ENCODE measurements around the gene MARCHF9.
A peak's percentile ranks its signal among the peaks of the same experiment; 100 is the strongest.

GRCh38 chr12:57765698-57766463, 11.0 kb downstream of the MARCHF9 start:
- TF ChIP-seq EZH2 (IDR thresholded peaks at IDR 0.05; ENCODE audit: insufficient read depth, poor library complexity, severe bottlenecking) (peak; percentile 60), EZH2phosphoT487 (IDR thresholded peaks at IDR 0.05; ENCODE audit: insufficient read depth, low read depth) (peak; percentile 21; the same call in 1 of the 2 replicates)
